Measurements from ENCODE around the gene ITGA11. TPM values are rescaled to one million over a fixed set of nuclear protein-coding genes. Genes with fewer than 3 reads are reported as not detected.
"Not testable (repeated sequence)": the region's sequence is repeated elsewhere in the genome, so short reads cannot be mapped to it uniquely, and the experiment has no call there.

Gene ITGA11
- total RNA-seq, 1 donor from 2014 or later: 0.53 TPM

DNA sequence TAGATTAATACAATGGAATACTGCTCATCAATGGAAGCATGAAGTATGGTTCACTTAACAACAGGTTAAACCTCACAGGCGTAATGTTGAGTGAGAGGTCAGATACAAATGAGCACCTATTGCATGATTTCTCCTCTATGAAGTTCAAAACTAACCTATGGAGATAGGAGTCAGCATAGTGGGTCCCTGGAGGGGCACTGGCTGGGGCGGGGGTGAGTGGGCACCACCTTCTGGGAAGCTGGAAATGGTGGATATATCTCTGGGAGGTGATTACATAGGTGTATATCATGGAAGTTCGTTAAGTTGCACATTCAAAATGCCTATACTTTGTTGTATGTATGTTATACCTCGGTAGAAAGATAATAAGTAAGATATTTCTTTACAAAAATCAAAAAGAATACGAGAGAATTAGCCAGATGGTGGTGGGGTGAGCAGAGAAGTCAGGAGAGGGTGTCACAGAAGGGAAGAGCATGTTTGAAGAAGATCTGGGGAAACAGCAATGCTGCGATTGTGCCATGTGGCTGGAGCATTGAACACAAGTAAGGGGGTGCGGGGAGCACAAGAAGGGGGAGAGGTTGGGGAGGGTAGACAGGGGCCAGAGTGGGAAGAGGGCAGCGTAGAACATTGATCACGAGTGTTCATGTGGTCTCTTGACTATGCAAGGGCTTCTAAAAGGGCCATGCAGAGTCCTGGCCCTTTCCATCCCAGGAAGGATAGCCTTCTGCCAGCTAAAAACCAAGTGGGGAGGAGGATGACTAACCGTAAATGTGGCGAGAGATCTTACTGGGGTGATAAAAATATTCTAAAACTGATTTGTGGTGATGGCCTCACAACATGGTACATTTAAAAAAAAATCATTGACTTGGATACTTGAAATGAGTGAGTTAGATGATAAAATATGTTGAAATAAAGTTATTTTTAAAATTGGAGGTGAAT, 30.2 kb downstream of the ITGA11 start:
- H3K4me3 ChIP-seq (ENCODE audit: low read depth, low read length): no peak overlapping the region
- TF ChIP-seq CTCF (IDR thresholded peaks at IDR 0.05; ENCODE audit: insufficient read depth, low read length, severe bottlenecking): no peak
- H3K27me3 ChIP-seq (ENCODE audit: control insufficient read depth, insufficient read depth, low read length): peaks cover 2% of the 10 kb centered on the region
- no peak for FAIRE-seq
- H3K36me3 ChIP-seq (ENCODE audit: control insufficient read depth, insufficient read depth, low read length): no peaks in the 10 kb centered on the region
- DNase-seq (ENCODE audit: low read depth): no peak

GRCh38 chr15:68400066-68400456, 31.9 kb downstream of the ITGA11 start:
- FAIRE-seq: no peak
- peak; percentile 56 for DNase-seq (ENCODE audit: low read depth)
- Histone ChIP-seq H3K27me3 (ENCODE audit: control insufficient read depth, insufficient read depth, low read length) (no peaks in the 10 kb centered on the region), H3K4me3 (ENCODE audit: low read depth, low read length) (no peak overlapping the region), H3K36me3 (ENCODE audit: control insufficient read depth, insufficient read depth, low read length) (no peaks in the 10 kb centered on the region)
- TF ChIP-seq CTCF (IDR thresholded peaks at IDR 0.05; ENCODE audit: insufficient read depth, low read length, severe bottlenecking): no peak

DNA sequence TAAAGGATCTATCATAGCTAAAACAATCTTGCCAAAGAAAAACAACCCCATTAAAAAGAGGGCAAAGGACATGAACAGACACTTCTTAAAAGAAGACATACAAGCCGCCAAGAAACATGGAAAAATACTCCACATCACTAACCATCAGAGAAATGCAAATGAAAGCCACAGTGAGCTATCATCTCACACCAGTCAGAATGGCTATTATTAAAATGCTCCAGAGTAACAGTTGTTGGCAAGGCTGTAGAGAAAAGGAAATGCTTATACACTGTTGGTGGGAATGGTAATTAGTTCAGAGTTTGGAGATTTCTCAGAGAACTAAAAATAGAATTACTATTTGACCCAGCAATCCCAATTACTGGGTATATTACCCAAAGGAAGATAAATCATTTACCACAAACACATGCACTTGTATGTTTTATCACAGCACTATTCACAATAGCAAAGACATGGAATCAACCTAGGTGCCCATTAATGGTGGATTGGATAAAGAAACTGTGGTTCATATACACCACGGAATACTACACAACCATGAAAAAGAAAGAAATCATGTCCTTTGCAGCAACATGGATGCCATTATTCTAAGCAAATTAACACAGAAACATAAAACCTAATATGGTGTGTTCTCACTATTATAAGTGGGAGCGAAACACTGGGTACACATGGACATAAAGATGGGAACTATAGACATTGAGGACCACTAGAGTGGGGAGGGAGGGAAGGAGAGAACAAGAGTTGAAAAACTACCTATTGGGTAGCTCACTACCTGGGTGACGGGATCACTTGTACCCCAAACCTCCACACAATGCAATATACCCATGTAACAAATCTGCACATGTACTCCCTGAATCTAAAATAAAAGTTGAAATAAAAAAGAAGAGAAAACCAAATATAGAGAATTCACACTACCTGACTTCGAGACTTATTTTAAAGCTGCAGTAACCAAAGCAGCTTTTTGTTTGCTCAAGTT, 32.6 kb downstream of the ITGA11 start:
- DNase-seq (ENCODE audit: low read depth): no peak
- no peak for FAIRE-seq
- Histone ChIP-seq H3K27me3 (ENCODE audit: control insufficient read depth, insufficient read depth, low read length) (no peaks in the 10 kb centered on the region), H3K4me3 (ENCODE audit: low read depth, low read length) (no peak overlapping the region), H3K36me3 (ENCODE audit: control insufficient read depth, insufficient read depth, low read length) (no peaks in the 10 kb centered on the region)
- TF ChIP-seq CTCF (IDR thresholded peaks at IDR 0.05; ENCODE audit: insufficient read depth, low read length, severe bottlenecking): no peak

GRCh38 chr15:68397999-68398398, 34.0 kb downstream of the ITGA11 start:
- DNase-seq (ENCODE audit: low read depth); H3K4me3 ChIP-seq (ENCODE audit: low read depth, low read length); FAIRE-seq; H3K27me3 ChIP-seq (ENCODE audit: control insufficient read depth, insufficient read depth, low read length); H3K36me3 ChIP-seq (ENCODE audit: control insufficient read depth, insufficient read depth, low read length): not testable (repeated sequence)

GRCh38 chr15:68396068-68396467, 35.9 kb downstream of the ITGA11 start:
- Histone ChIP-seq H3K36me3 (ENCODE audit: control insufficient read depth, insufficient read depth, low read length) (no peaks in the 10 kb centered on the region), H3K27me3 (ENCODE audit: control insufficient read depth, insufficient read depth, low read length) (no peaks in the 10 kb centered on the region), H3K4me3 (ENCODE audit: low read depth, low read length) (no peak overlapping the region)
- DNase-seq (ENCODE audit: low read depth) (no peak), FAIRE-seq (no peak)
- TF ChIP-seq CTCF (IDR thresholded peaks at IDR 0.05; ENCODE audit: insufficient read depth, low read length, severe bottlenecking): no peak

- Histone ChIP-seq H3K27me3 (ENCODE audit: control insufficient read depth, insufficient read depth, low read length) (peaks cover 4% of the 10 kb centered on the region), H3K36me3 (ENCODE audit: control insufficient read depth, insufficient read depth, low read length) (no peaks in the 10 kb centered on the region), H3K4me3 (ENCODE audit: low read depth, low read length) (no peak overlapping the region)
- TF ChIP-seq CTCF (IDR thresholded peaks at IDR 0.05; ENCODE audit: insufficient read depth, low read length, severe bottlenecking): no peak
- FAIRE-seq: no peak
- no peak for DNase-seq (ENCODE audit: low read depth)
These were observed 40.8 kb downstream of the ITGA11 start for GRCh38 chr15:68391121-68391520.
